CD4-positive, alpha-beta memory T cell (primary cell): ENCODE data around the gene STAG1. TPM values are rescaled to one million over a fixed set of nuclear protein-coding genes. Genes with fewer than 3 reads are reported as not detected.
"Not testable (repeated sequence)": the region's sequence is repeated elsewhere in the genome, so short reads cannot be mapped to it uniquely, and the experiment has no call there.

Experiments used
- CTCF ChIA-PET: fragments of 350-600 bp; sonication (Branson Sonifier 250); formaldehyde crosslinking; loops from one replicate; lab custom pipeline; 2021; ENCODE audit warnings: inconsistent platforms; ENCODE audit not compliant: partially characterized antibody; lab: Charles Lee
- POLR2A ChIA-PET: fragments of 350-600 bp; sonication (Branson Sonifier 250); formaldehyde crosslinking; loops from one replicate; lab custom pipeline; 2021; ENCODE audit not compliant: partially characterized antibody; lab: Charles Lee
- DNase-seq, 5 donors: peaks; one replicate each; pipeline versions ENCODE4 v3.0.0 to v3.0.0-alpha.2; 2020 to 2022; ENCODE audit warnings: mixed read lengths in 1 of 5
- H3K27ac ChIP-seq: one replicate; pipeline ENCODE4 v1.7.0; 2013; ENCODE audit warnings: low read depth, low read length
- H3K27me3 ChIP-seq: 2 replicates; pipeline ENCODE4 v1.7.0; 2013; ENCODE audit warnings: mild to moderate bottlenecking, low read length, moderate library complexity; ENCODE audit not compliant: insufficient read depth
- H3K36me3 ChIP-seq: 2 replicates; pipeline ENCODE4 v1.7.0; 2013; ENCODE audit warnings: mild to moderate bottlenecking, low read length, moderate library complexity; ENCODE audit not compliant: insufficient read depth
- H3K4me1 ChIP-seq: 2 replicates; pipeline ENCODE4 v1.7.0; 2013; ENCODE audit warnings: mild to moderate bottlenecking, low read length, moderate library complexity; ENCODE audit not compliant: insufficient read depth
- H3K4me3 ChIP-seq, 2 donors: one replicate each; pipeline ENCODE4 v1.7.0; 2013; ENCODE audit warnings: low read length in 2 of 2, mild to moderate bottlenecking in 1 of 2
- H3K9me3 ChIP-seq, 2 donors: one replicate each; pipeline ENCODE4 v1.7.0; 2013; ENCODE audit warnings: low read length in 2 of 2, control low read depth in 1 of 2; ENCODE audit not compliant: control insufficient read depth in 1 of 2
- H3K27ac Mint-ChIP-seq, 7 donors: one replicate each; pipeline ENCODE4 v1.8.0; 2020 to 2021; ENCODE audit warnings: mixed read lengths in 7 of 7, mild to moderate bottlenecking in 6 of 7, inconsistent platforms in 3 of 7, moderate library complexity in 3 of 7
- H3K27me3 Mint-ChIP-seq, 2 donors: one replicate each; pipeline ENCODE4 v1.8.0; 2020 to 2021; ENCODE audit warnings: mixed read lengths in 2 of 2
- H3K36me3 Mint-ChIP-seq, 2 donors: one replicate each; pipeline ENCODE4 v1.8.0; 2020 to 2021; ENCODE audit warnings: mixed read lengths in 2 of 2, inconsistent platforms in 1 of 2, mild to moderate bottlenecking in 1 of 2
- H3K4me1 Mint-ChIP-seq, 4 donors: one replicate each; pipeline ENCODE4 v1.8.0; 2020 to 2021; ENCODE audit warnings: mixed read lengths in 4 of 4, mild to moderate bottlenecking in 1 of 4
- H3K4me3 Mint-ChIP-seq, 8 donors: one replicate each; pipeline ENCODE4 v1.8.0; 2020 to 2021; ENCODE audit warnings: mixed read lengths in 8 of 8, mild to moderate bottlenecking in 7 of 8, moderate library complexity in 6 of 8, inconsistent platforms in 3 of 8
- H3K9me3 Mint-ChIP-seq, 8 donors: one replicate each; pipeline ENCODE4 v1.8.0; 2020 to 2021; ENCODE audit warnings: mixed read lengths in 8 of 8, mild to moderate bottlenecking in 5 of 8, inconsistent platforms in 3 of 8, moderate library complexity in 1 of 8
- intact Hi-C: fragments of 100-400 bp; cut with micrococcal nuclease; formaldehyde crosslinking; loops from one replicate; pipeline ENCODE4 v1.15.1; 2023
- polyA plus RNA-seq, 2 donors: library from polyadenylated mRNA; unstranded; fragments of 300-500 nt; fragmentation: Illumina TruSeq; gene quantifications; one replicate each; pipeline ENCODE4 v1.2.3, GENCODE V29; 2021
- total RNA-seq, 2 experiments: library from RNA; stranded (reverse); gene quantifications; one replicate each; pipeline ENCODE4 v1.2.3, GENCODE V29; 2021

The STAG1 gene
- total and polyA plus RNA-seq, 4 experiments from 2014 or later = 17.6 to 56.1 (median 37.1) TPM

DNA sequence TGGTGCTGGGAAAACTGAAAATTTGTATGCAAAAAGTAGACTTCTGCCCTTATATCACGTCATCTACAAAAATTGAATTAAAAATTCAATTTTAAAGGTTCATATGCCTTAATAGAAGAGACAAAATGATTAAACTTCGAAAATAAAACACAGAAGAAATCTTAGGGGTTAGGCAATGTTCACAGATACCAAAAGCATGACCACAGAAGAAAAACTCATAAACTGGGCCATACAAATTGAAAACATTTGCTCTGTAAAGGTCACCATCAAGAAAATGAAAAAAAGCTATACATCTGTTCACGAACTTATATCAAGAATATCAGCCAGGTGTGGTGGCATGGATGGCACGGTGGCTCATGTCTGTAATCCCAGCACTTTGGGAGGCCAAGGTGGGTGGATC, 257.0 kb downstream of the STAG1 start:
- no peaks in the 10 kb centered on the region for H3K9me3 ChIP-seq
- Mint-ChIP-seq H3K4me1 (no peaks in the 10 kb centered on the region), H3K36me3 (peaks cover 46 to 63% of the 10 kb centered on the region in 2 donors), H3K9me3 (peaks cover 0 to 8% (median 0%) of the 10 kb centered on the region in 8 donors), H3K4me3 (no peak overlapping the region), H3K27ac (no peak overlapping the region), H3K27me3 (no peaks in the 10 kb centered on the region)
- ChIA-PET POLR2A (no interaction called here), CTCF (interaction anchor here (0.7 kb wide), 1 partner anchor 573 kb away, joined by 4 read pairs; no protein-coding TSS in a partner anchor)
- no peaks in the 10 kb centered on the region for H3K4me1 ChIP-seq
- intact Hi-C loops = no loop called here
- H3K27me3 ChIP-seq = no peaks in the 10 kb centered on the region
- no peak overlapping the region for H3K27ac ChIP-seq
- H3K36me3 ChIP-seq = peaks cover 4% of the 10 kb centered on the region
- H3K4me3 ChIP-seq = no peak overlapping the region
- no peak for DNase-seq

DNA sequence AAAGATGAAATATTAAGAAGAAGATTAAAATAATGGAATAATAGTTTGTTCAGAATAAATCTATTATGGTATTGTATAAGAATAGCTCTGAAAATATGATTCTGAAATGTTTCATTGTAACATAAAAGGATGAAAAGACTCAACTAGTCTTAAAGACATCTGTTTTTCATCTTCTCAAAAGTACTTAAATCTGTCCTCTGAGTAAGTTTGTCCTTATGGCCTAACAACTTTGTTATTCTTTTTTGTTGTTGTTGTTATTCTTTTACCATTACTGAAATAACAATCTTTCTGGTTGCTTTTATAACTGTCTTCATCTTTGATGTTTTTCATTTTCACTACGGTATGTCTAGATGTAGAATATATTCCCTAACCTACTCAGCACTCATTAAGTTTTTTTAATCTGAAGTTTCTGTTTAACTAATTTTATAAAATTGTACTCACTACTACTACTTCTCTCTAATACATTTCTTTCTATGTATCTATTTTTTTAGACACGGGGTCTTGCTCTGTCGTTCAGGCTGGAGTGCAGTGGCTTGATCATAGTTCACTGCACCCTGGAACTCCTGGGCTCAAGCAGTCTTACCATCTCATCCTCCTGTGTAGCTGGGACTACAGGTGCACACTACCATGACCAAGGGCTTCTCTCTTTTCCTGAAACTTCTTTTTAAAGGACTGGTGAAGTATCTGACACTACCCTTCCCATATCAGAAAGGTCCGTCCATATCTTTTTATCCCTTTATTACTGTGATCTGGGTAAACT, 261.4 kb downstream of the STAG1 start:
- H3K9me3 ChIP-seq = no peaks in the 10 kb centered on the region
- H3K27me3 ChIP-seq = no peaks in the 10 kb centered on the region
- H3K27ac ChIP-seq = no peak overlapping the region
- DNase-seq = no peak
- H3K27ac Mint-ChIP-seq = no peak overlapping the region
- H3K4me3 ChIP-seq = no peak overlapping the region
- peaks cover 54 to 64% of the 10 kb centered on the region in 2 donors for H3K36me3 Mint-ChIP-seq
- ChIA-PET CTCF (no interaction called here), POLR2A (no interaction called here)
- peaks cover 0 to 8% (median 0%) of the 10 kb centered on the region in 8 donors for H3K9me3 Mint-ChIP-seq
- no peaks in the 10 kb centered on the region for H3K27me3 Mint-ChIP-seq
- intact Hi-C loops = no loop called here
- no peak overlapping the region for H3K4me3 Mint-ChIP-seq
- no peaks in the 10 kb centered on the region for H3K4me1 ChIP-seq
- H3K4me1 Mint-ChIP-seq = no peaks in the 10 kb centered on the region
- no peaks in the 10 kb centered on the region for H3K36me3 ChIP-seq

DNA sequence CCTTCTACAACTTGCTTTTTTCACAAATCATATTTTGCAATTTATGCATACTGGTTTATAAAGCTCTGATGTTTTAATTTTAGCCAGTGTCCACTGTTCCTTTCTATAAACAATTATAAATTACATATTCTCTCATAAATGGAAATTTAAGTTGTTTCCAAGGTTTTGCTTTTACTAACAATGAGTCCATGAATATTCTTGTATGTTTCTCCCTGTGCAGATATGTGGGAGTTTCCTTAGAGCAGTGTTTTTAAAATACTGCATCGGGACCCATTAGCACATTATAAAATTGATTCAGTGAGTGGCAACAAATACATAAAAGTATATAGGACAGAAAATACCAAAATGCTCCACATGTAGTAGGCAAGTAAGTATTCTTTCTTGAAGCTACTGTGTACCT, 266.4 kb downstream of the STAG1 start:
- Histone ChIP-seq H3K4me1 (no peaks in the 10 kb centered on the region), H3K27ac (no peak overlapping the region), H3K4me3 (no peak overlapping the region), H3K36me3 (no peaks in the 10 kb centered on the region), H3K27me3 (no peaks in the 10 kb centered on the region), H3K9me3 (no peaks in the 10 kb centered on the region)
- H3K27ac Mint-ChIP-seq = no peak overlapping the region
- peaks cover 0 to 3% (median 0%) of the 10 kb centered on the region in 8 donors for H3K9me3 Mint-ChIP-seq
- ChIA-PET POLR2A (no interaction called here), CTCF (interaction anchor here (0.7 kb wide), 1 partner anchor 547 kb away, joined by 3 read pairs; no protein-coding TSS in a partner anchor)
- no peaks in the 10 kb centered on the region for H3K4me1 Mint-ChIP-seq
- no peak overlapping the region for H3K4me3 Mint-ChIP-seq
- peaks cover 26 to 30% of the 10 kb centered on the region in 2 donors for H3K36me3 Mint-ChIP-seq
- intact Hi-C loops = no loop called here
- no peaks in the 10 kb centered on the region for H3K27me3 Mint-ChIP-seq
- DNase-seq = no peak

DNA sequence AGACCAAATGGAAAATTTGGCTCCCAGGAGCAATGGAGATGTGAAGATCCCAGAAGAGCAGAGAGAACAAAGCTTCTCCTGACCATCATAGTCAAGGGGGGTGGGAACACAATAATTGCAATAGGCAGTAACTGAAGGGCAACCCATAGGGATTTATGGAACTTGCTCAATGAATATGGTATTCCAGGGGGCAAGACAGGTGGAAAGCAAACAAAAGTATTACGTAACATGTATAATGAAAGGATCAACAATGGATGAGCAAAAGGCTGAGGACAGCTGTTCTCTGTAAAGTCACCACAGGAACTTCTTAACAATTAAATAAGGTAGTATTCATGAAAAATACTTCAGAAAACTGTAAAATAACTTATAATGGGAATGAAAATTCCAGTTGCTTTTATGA, 275.9 kb downstream of the STAG1 start:
- ChIA-PET CTCF (interaction anchor here (1.0 kb wide), 1 partner anchor 11 kb away, joined by 3 read pairs; no protein-coding TSS in a partner anchor), POLR2A (no interaction called here)
- Histone ChIP-seq H3K27me3 (no peaks in the 10 kb centered on the region), H3K36me3 (no peaks in the 10 kb centered on the region), H3K4me3 (no peak overlapping the region), H3K27ac (no peak overlapping the region), H3K4me1 (no peaks in the 10 kb centered on the region), H3K9me3 (no peaks in the 10 kb centered on the region)
- no peaks in the 10 kb centered on the region for H3K27me3 Mint-ChIP-seq
- intact Hi-C loops = no loop called here
- no peak overlapping the region for H3K4me3 Mint-ChIP-seq
- peaks cover 0 to 2% (median 0%) of the 10 kb centered on the region in 8 donors for H3K9me3 Mint-ChIP-seq
- peaks cover 53 to 54% of the 10 kb centered on the region in 2 donors for H3K36me3 Mint-ChIP-seq
- H3K27ac Mint-ChIP-seq = peak overlapping the region in 4 of 7 donors; percentile 6 to 61 (median 26)
- peaks cover 0 to 4% (median 0%) of the 10 kb centered on the region in 4 donors for H3K4me1 Mint-ChIP-seq
- no peak for DNase-seq

DNA sequence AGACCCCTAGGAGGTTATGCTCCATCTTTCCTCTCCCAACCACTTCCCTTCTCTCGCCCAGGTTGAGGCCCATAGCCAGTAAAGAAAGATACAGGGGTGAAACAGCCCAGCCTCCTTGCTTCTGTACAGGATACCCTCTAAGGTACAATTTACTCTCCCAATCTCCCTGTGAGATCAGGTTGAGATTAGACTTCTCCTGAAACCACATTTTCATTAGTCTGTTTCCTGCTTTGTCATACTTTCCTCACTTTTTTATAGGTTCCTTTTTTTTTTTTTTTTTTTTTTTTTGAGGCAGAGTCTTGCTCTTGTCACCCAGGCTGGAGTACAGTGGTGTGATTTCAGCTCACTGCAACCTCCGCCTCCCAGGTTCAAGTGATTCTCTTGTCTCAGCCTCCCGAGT, 277.3 kb downstream of the STAG1 start:
- H3K4me1 Mint-ChIP-seq, CTCF ChIA-PET, H3K9me3 ChIP-seq, POLR2A ChIA-PET, intact Hi-C loops, H3K4me3 ChIP-seq, H3K4me1 ChIP-seq, H3K27ac ChIP-seq, DNase-seq, H3K27me3 Mint-ChIP-seq, H3K36me3 ChIP-seq, H3K27me3 ChIP-seq, H3K4me3 Mint-ChIP-seq: not testable (repeated sequence)
- peaks cover 67% of the 10 kb centered on the region in 2 donors for H3K36me3 Mint-ChIP-seq
- H3K9me3 Mint-ChIP-seq = peaks cover 0 to 14% (median 2%) of the 10 kb centered on the region in 8 donors
- peak overlapping the region in 2 of 7 donors; percentile 19 to 68 for H3K27ac Mint-ChIP-seq

DNA sequence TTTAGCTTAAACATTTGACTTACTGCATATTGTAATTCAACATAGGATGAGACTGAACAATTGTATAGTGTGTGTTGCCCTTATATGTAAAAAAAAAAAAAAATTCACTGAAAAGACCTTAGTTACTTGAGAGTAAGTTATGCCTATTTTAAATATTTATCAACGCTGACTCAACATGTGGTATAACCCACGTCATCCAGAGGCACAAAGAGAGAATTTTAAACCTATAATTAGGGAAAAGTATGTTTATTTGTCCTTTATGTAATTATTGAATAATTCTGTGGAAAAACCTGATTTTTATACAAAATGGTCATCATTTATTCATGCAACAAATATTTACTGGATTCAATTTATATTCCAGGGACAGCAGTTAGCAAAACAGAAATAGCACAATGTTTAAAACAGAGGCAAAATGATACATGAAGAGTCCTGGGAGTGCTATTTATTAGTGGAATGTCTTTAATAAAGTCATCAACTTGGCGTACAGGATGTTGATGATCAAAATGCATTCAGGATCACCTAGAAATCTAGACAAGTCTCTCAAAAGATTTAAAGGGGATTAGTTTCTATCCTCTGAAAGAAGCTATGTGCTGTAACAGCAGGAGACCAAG, 278.4 kb downstream of the STAG1 start:
- H3K4me1 Mint-ChIP-seq = peaks cover 0 to 4% (median 0%) of the 10 kb centered on the region in 4 donors
- POLR2A ChIA-PET = no interaction called here
- no peak for DNase-seq
- intact Hi-C loops = no loop called here
- H3K9me3 Mint-ChIP-seq = peaks cover 0 to 15% (median 4%) of the 10 kb centered on the region in 8 donors
- H3K9me3 ChIP-seq = no peaks in the 10 kb centered on the region
- H3K4me3 ChIP-seq = no peak overlapping the region
- no peaks in the 10 kb centered on the region for H3K27me3 ChIP-seq
- H3K27ac Mint-ChIP-seq = no peak overlapping the region
- H3K4me1 ChIP-seq = no peaks in the 10 kb centered on the region
- H3K27ac ChIP-seq = no peak overlapping the region
- no peaks in the 10 kb centered on the region for H3K36me3 ChIP-seq
- CTCF ChIA-PET = interaction anchor here (0.6 kb wide), 1 partner anchor 279 kb away, joined by 4 read pairs; the partner anchor contains the start of gene STAG1
- H3K36me3 Mint-ChIP-seq = peaks cover 68 to 70% of the 10 kb centered on the region in 2 donors
- H3K4me3 Mint-ChIP-seq = no peak overlapping the region
- H3K27me3 Mint-ChIP-seq = no peaks in the 10 kb centered on the region

DNA sequence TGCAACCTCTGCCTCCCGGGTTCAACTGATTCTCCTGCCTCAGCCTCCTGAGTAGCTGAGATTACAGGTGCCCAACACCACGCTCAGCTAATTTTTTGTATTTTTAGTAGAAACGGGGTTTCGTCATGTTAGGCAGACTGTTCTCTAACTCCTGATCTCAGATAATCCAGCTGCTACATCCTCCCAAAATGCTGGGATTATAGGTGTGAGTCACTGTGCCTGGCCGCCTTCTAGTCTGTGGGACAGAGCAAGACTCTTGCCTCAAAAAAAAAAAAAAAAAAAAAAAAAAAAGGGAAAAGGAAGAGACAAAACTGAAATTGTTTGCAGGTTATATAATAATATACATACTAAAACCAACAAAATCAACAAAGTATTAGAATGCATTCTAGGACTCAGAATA, 286.9 kb downstream of the STAG1 start:
- Mint-ChIP-seq H3K9me3 (peaks cover 4 to 27% (median 11%) of the 10 kb centered on the region in 8 donors), H3K36me3 (peaks cover 63% of the 10 kb centered on the region in 2 donors), H3K27ac (peak overlapping the region in 1 of 7 donors; percentile 36), H3K27me3 (no peaks in the 10 kb centered on the region), H3K4me3 (no peak overlapping the region), H3K4me1 (peaks cover 0 to 12% (median 8%) of the 10 kb centered on the region in 4 donors)
- intact Hi-C loops = no loop called here
- no peak overlapping the region for H3K4me3 ChIP-seq
- H3K36me3 ChIP-seq = no peaks in the 10 kb centered on the region
- no peaks in the 10 kb centered on the region for H3K9me3 ChIP-seq
- H3K4me1 ChIP-seq = no peaks in the 10 kb centered on the region
- ChIA-PET CTCF (interaction anchor here (0.6 to 2.0 kb wide), 5 partner anchors 73 to 1216 kb away, joined by 3 to 9 read pairs (median 3); partner anchors contain the start of gene STAG1), POLR2A (no interaction called here)
- DNase-seq = no peak
- no peak overlapping the region for H3K27ac ChIP-seq
- no peaks in the 10 kb centered on the region for H3K27me3 ChIP-seq
